Lung (tissue), 12 donors: ENCODE measurements around the gene MCU. TPM values are rescaled to one million over a fixed set of nuclear protein-coding genes. Genes with fewer than 3 reads are reported as not detected.

Experiments used
- ATAC-seq: fragments of 200-7000 bp; cut with Tn5 transposase; one replicate; pipeline ENCODE4 v1.9.1; 2020; ENCODE audit warnings: moderate number of reproducible peaks; ENCODE audit not compliant: insufficient read depth, low FRiP score
- DNase-seq, 3 donors: peaks; one replicate each; pipeline ENCODE4 v3.0.0-alpha.2; 2013 to 2017
- H3K27ac ChIP-seq, 2 donors: one replicate each; pipeline ENCODE4 v1.5.1; 2013; ENCODE audit warnings: mild to moderate bottlenecking in 2 of 2, moderate library complexity in 2 of 2, control low read depth in 1 of 2, inconsistent platforms in 1 of 2, low read depth in 1 of 2, low read length in 1 of 2
- H3K27me3 ChIP-seq, 3 donors: one replicate each; pipeline ENCODE4 v1.5.1; 2013; ENCODE audit warnings: low read length in 2 of 3; ENCODE audit not compliant: control insufficient read depth in 3 of 3, insufficient read depth in 3 of 3
- H3K36me3 ChIP-seq, 4 donors: one replicate each; pipeline ENCODE4 v1.5.1; 2013; ENCODE audit warnings: low read length in 4 of 4, mild to moderate bottlenecking in 1 of 4, moderate library complexity in 1 of 4; ENCODE audit not compliant: control insufficient read depth in 4 of 4, insufficient read depth in 4 of 4
- H3K4me1 ChIP-seq, 5 donors: one replicate each; pipeline ENCODE4 v1.5.1; 2013; ENCODE audit warnings: low read length in 5 of 5, mild to moderate bottlenecking in 2 of 5, moderate library complexity in 1 of 5; ENCODE audit not compliant: control insufficient read depth in 5 of 5, insufficient read depth in 5 of 5
- H3K4me3 ChIP-seq: one replicate; pipeline ENCODE4 v1.5.1; 2013; ENCODE audit warnings: mild to moderate bottlenecking, control low read depth, moderate library complexity
- H3K9ac ChIP-seq, 2 donors: one replicate each; pipeline ENCODE4 v1.5.1; 2013; ENCODE audit warnings: low read length in 2 of 2, control low read depth in 1 of 2; ENCODE audit not compliant: insufficient read depth in 1 of 2
- H3K9me3 ChIP-seq, 4 donors: one replicate each; pipeline ENCODE4 v1.5.1; 2013; ENCODE audit warnings: low read length in 3 of 4, mild to moderate bottlenecking in 1 of 4, moderate library complexity in 1 of 4; ENCODE audit not compliant: control insufficient read depth in 4 of 4, insufficient read depth in 3 of 4
- WGBS, 2 donors: extraction: QIAGEN DNeasy Blood & Tissue Kit; methylation state at CpG; one replicate each; pipeline ENCODE4 v1.1.7; 2013; 5-methylcytosine and 5-hydroxymethylcytosine counted together
- polyA plus RNA-seq, 2 donors: library from polyadenylated mRNA; stranded (reverse); fragments of 200-250 nt; gene quantifications; one replicate each; pipeline ENCODE4 v1.2.1, GENCODE V29; 2013
- total RNA-seq, 2 donors: library from RNA; depleted of rRNA in 1 of 2; stranded (reverse); fragments of >200 nt in 1 of 2; gene quantifications; one replicate each; pipeline ENCODE4 v1.2.1, GENCODE V29; 2014 to 2021
- TF ChIP-seq, protein P1 (sequence below): IDR thresholded peaks from 2 replicates; pipeline ENCODE4 v1.5.1; 2012; ENCODE audit warnings: mild to moderate bottlenecking; ENCODE audit errors: control extremely low read depth, extremely low read depth
- donor health status: control.
- donor health status: control.
- donor health status: Bipolar disorder and iron deficiency.
- donor health status: healthy.
- donor health status: DM: yes; HTN: yes; CAD: no.

Gene MCU
- total and polyA plus RNA-seq, 4 donors: 23.1 to 70.7 (median 29.0) TPM

DNA sequence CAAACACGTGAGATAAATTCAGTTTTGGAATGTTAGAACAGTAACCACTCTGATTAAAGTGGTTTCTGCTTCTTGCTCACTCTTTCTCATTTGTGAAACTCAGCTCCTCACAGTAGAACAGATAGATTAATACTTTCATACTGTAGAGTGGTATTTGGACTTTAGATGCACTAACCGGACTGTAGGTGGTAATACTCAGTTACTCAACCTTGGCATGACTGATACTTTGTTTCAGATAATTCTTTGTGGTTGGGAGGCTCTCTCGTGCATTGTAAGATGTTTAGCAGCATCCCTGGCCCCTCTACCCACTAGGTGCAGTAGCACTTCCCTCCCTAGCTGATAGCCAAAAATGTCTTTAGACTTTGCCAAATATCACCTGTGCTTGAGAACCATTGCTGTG is 37.6 kb downstream of the MCU start:
- Histone ChIP-seq H3K9me3 (no peaks in the 10 kb centered on the region), H3K27me3 (no peaks in the 10 kb centered on the region), H3K4me3 (no peak overlapping the region), H3K27ac (no peak overlapping the region), H3K36me3 (no peaks in the 10 kb centered on the region), H3K4me1 (peaks cover 0 to 8% (median 0%) of the 10 kb centered on the region in 5 donors), H3K9ac (no peak overlapping the region)
- TF ChIP-seq, protein P1, sequence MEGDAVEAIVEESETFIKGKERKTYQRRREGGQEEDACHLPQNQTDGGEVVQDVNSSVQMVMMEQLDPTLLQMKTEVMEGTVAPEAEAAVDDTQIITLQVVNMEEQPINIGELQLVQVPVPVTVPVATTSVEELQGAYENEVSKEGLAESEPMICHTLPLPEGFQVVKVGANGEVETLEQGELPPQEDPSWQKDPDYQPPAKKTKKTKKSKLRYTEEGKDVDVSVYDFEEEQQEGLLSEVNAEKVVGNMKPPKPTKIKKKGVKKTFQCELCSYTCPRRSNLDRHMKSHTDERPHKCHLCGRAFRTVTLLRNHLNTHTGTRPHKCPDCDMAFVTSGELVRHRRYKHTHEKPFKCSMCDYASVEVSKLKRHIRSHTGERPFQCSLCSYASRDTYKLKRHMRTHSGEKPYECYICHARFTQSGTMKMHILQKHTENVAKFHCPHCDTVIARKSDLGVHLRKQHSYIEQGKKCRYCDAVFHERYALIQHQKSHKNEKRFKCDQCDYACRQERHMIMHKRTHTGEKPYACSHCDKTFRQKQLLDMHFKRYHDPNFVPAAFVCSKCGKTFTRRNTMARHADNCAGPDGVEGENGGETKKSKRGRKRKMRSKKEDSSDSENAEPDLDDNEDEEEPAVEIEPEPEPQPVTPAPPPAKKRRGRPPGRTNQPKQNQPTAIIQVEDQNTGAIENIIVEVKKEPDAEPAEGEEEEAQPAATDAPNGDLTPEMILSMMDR: no peak
- DNase-seq (no peak), ATAC-seq (no peak)
- WGBS, 2 donors: 64 to 72% methylated on average over 3 of the region's 3 CpGs

- 91 to 93% methylated on average over 5 of the region's 5 CpGs for WGBS, 2 donors
- no peaks in the 10 kb centered on the region for H3K36me3 ChIP-seq
- TF ChIP-seq, protein P1: no peak
Observed at GRCh38 chr10:72730479-72730878, 38.5 kb downstream of the MCU start.

GRCh38 chr10:72731916-72732419 is 40.0 kb downstream of the MCU start:
- ATAC-seq: no peak
- TF ChIP-seq, protein P1: no peak
- Histone ChIP-seq H3K9ac (no peak overlapping the region), H3K4me3 (no peak overlapping the region), H3K36me3 (no peaks in the 10 kb centered on the region), H3K27me3 (no peaks in the 10 kb centered on the region), H3K9me3 (no peaks in the 10 kb centered on the region), H3K27ac (no peak overlapping the region), H3K4me1 (peaks cover 0 to 17% (median 4%) of the 10 kb centered on the region in 5 donors)
- 62 to 74% methylated on average over 4 of the region's 4 CpGs for WGBS, 2 donors
- DNase-seq: no peak

More at GRCh38 chr10:72730479-72730878, 38.5 kb downstream of the MCU start:
- Histone ChIP-seq H3K4me3 (no peak overlapping the region), H3K27me3 (no peaks in the 10 kb centered on the region), H3K9me3 (no peaks in the 10 kb centered on the region), H3K4me1 (peaks cover 0 to 11% (median 0%) of the 10 kb centered on the region in 5 donors), H3K27ac (no peak overlapping the region), H3K9ac (no peak overlapping the region)
- ATAC-seq (no peak), DNase-seq (no peak)

DNA sequence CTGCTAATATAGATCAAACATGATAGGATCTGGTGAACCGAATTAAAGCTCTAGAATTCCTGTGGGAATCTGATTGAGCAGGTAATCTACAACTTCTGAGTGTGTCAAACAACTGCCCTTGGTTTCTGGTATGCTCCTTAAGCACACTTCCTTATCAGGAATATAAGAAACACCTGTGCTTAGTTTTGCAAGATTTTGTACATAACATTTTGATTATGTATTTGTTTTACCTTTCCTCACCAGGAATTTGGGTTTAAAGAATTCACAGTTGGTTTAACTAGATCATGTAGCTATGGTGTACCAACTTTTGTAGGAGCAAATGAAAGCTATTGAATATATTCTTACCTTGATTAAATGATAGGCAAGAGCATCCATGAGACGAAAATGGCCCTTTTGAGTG is 40.6 kb downstream of the MCU start:
- H3K9ac ChIP-seq: no peak overlapping the region
- TF ChIP-seq, protein P1: no peak
- no peaks in the 10 kb centered on the region for H3K27me3 ChIP-seq
- no peaks in the 10 kb centered on the region for H3K9me3 ChIP-seq
- peaks cover 0 to 20% (median 6%) of the 10 kb centered on the region in 5 donors for H3K4me1 ChIP-seq
- ATAC-seq (no peak), DNase-seq (no peak)
- 76 to 89% methylated on average over 2 of the region's 2 CpGs for WGBS, 2 donors
- H3K4me3 ChIP-seq: no peak overlapping the region
- H3K36me3 ChIP-seq: no peaks in the 10 kb centered on the region
- H3K27ac ChIP-seq: no peak overlapping the region
